ENCODE results near the gene ZMYND15.
"Not testable (repeated sequence)": the region's sequence is repeated elsewhere in the genome, so short reads cannot be mapped to it uniquely, and the experiment has no call there.

Gene ZMYND15

GRCh38 chr17:4701116-4701515 lies 38.5 kb upstream of the ZMYND15 start:
- in situ Hi-C loops (cut with HindIII; ENCODE audit: low sequenced_read_pairs) = no loop called here
- no peak for DNase-seq (ENCODE audit: low read depth)
- no peak overlapping the region for H3K4me3 ChIP-seq (ENCODE audit: low read depth, low read length)
- no peak for TF ChIP-seq CTCF (IDR thresholded peaks at IDR 0.05; ENCODE audit: low read depth, low read length, missing control alignments)

GRCh38 chr17:4703330-4703691 lies 36.3 kb upstream of the ZMYND15 start:
- TF ChIP-seq CTCF (IDR thresholded peaks at IDR 0.05; ENCODE audit: low read depth, low read length, missing control alignments) = no peak
- in situ Hi-C loops (cut with HindIII; ENCODE audit: low sequenced_read_pairs) = no loop called here
- no peak for DNase-seq (ENCODE audit: low read depth)
- peak overlapping the region; percentile 98 for H3K4me3 ChIP-seq (ENCODE audit: low read depth, low read length)

DNA sequence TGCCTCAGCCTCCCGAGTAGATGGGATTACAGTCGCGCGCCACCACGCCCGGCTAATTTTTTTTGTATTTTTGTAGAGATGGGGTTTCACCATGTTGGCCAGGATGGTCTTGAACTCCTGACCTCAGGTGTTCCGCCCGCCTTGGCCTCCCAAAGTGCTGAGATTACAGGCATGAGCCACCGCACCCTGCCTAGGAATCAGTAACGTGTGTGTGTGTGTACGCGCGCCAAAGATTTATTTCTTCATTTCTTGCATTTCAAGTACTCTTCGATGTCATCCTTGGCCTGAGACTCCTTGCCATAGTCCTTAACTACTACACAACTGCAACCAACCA lies 35.1 kb upstream of the ZMYND15 start:
- peak overlapping the region; percentile 98 for H3K4me3 ChIP-seq (ENCODE audit: low read depth, low read length)
- DNase-seq (ENCODE audit: low read depth); in situ Hi-C loops (cut with HindIII; ENCODE audit: low sequenced_read_pairs): not testable (repeated sequence)

GRCh38 chr17:4704991-4705390 lies 34.6 kb upstream of the ZMYND15 start:
- no peak for TF ChIP-seq CTCF (IDR thresholded peaks at IDR 0.05; ENCODE audit: low read depth, low read length, missing control alignments)
- DNase-seq (ENCODE audit: low read depth) = no peak
- no peak overlapping the region for H3K4me3 ChIP-seq (ENCODE audit: low read depth, low read length)
- in situ Hi-C loops (cut with HindIII; ENCODE audit: low sequenced_read_pairs) = no loop called here

- DNase-seq (ENCODE audit: low read depth) = no peak
- no peak for TF ChIP-seq CTCF (IDR thresholded peaks at IDR 0.05; ENCODE audit: low read depth, low read length, missing control alignments)
- H3K4me3 ChIP-seq (ENCODE audit: low read depth, low read length) = no peak overlapping the region
- in situ Hi-C loops (cut with HindIII; ENCODE audit: low sequenced_read_pairs) = no loop called here
These were observed 33.5 kb upstream of the ZMYND15 start for GRCh38 chr17:4706121-4706520.

DNA sequence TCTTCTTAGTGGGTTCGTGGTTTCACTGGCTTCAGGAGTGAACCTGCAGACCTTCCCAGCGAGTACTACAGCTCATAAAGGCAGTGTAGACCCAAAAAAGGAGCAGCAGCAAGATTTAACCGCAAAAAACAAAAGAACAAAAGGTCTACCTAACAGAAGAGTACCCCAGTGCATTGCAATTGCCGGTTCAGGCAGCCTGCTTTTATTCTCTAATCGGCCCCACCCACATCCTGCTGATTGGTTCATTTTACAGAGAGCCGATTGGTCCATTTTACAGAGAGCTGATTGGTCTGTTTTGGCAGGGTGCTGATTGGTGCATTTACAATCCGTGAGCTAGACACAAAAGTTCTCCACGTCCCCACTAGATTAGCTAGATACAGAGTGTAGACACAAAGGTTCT lies 31.2 kb upstream of the ZMYND15 start:
- DNase-seq (ENCODE audit: low read depth) = no peak
- in situ Hi-C loops (cut with HindIII; ENCODE audit: low sequenced_read_pairs) = no loop called here
- no peak for TF ChIP-seq CTCF (IDR thresholded peaks at IDR 0.05; ENCODE audit: low read depth, low read length, missing control alignments)
- no peak overlapping the region for H3K4me3 ChIP-seq (ENCODE audit: low read depth, low read length)

GRCh38 chr17:4709794-4710692 lies 29.6 kb upstream of the ZMYND15 start, which contains the start of gene ARRB2:
Gene ARRB2 (plus strand): TSS chr17:4710632. CDS start chr17:4710722, 90 bp downstream.
- in situ Hi-C loops (cut with HindIII; ENCODE audit: low sequenced_read_pairs) = no loop called here
- DNase-seq (ENCODE audit: low read depth) = peak; percentile 97
- peak; percentile 67 for TF ChIP-seq CTCF (IDR thresholded peaks at IDR 0.05; ENCODE audit: low read depth, low read length, missing control alignments)
- peak within 1 kb of the TSS; percentile 62 for H3K4me3 ChIP-seq (ENCODE audit: low read depth, low read length)
